Activated CD8-positive, alpha-beta T cell treated with anti-CD3 and anti-CD28 coated beads, Interleukin-2, amount 10 ng/mL, durations not matched to agents 7 days and 5 days (primary cell): ENCODE measurements around the gene RNF151. TPM values are rescaled to one million over a fixed set of nuclear protein-coding genes. Genes with fewer than 3 reads are reported as not detected.
"Not testable (repeated sequence)": the region's sequence is repeated elsewhere in the genome, so short reads cannot be mapped to it uniquely, and the experiment has no call there.

Source experiments
- ATAC-seq: fragments of 150-1000 bp; cut with Tn5 transposase; one replicate; pipeline ENCODE4 v1.10.0; 2021; ENCODE audit warnings: moderate library complexity
- CTCF ChIA-PET: fragments of 350-600 bp; sonication (Branson Sonifier 250); formaldehyde crosslinking; loops from one replicate; lab custom pipeline; 2021; ENCODE audit warnings: antibody characterized with exemption; lab: Charles Lee
- POLR2A ChIA-PET: fragments of 350-600 bp; sonication (Branson Sonifier 250); formaldehyde crosslinking; loops from one replicate; lab custom pipeline; 2021; ENCODE audit warnings: antibody characterized with exemption; lab: Charles Lee
- DNase-seq: peaks from one replicate; pipeline ENCODE4 v3.0.0-alpha.2; 2020
- H3K27ac Mint-ChIP-seq: one replicate; pipeline ENCODE4 v1.8.0; 2021; ENCODE audit warnings: mild to moderate bottlenecking, mixed read lengths
- H3K27me3 Mint-ChIP-seq: one replicate; pipeline ENCODE4 v1.8.0; 2021; ENCODE audit warnings: low read depth, mixed read lengths
- H3K36me3 Mint-ChIP-seq: one replicate; pipeline ENCODE4 v1.8.0; 2021; ENCODE audit warnings: low read depth, mixed read lengths
- H3K4me1 Mint-ChIP-seq: one replicate; pipeline ENCODE4 v1.8.0; 2021; ENCODE audit warnings: low read depth, mixed read lengths
- H3K4me3 Mint-ChIP-seq: one replicate; pipeline ENCODE4 v1.8.0; 2021; ENCODE audit warnings: mild to moderate bottlenecking, mixed read lengths
- H3K9me3 Mint-ChIP-seq: one replicate; pipeline ENCODE4 v1.8.0; 2022; ENCODE audit warnings: mixed read lengths; ENCODE audit not compliant: insufficient read depth
- total RNA-seq, 2 experiments: library from RNA; stranded (reverse); gene quantifications; one replicate each; pipeline ENCODE4 v1.2.3, GENCODE V29; 2021

RNF151 gene
- total RNA-seq, 2 experiments from 2014 or later = not detected

DNA sequence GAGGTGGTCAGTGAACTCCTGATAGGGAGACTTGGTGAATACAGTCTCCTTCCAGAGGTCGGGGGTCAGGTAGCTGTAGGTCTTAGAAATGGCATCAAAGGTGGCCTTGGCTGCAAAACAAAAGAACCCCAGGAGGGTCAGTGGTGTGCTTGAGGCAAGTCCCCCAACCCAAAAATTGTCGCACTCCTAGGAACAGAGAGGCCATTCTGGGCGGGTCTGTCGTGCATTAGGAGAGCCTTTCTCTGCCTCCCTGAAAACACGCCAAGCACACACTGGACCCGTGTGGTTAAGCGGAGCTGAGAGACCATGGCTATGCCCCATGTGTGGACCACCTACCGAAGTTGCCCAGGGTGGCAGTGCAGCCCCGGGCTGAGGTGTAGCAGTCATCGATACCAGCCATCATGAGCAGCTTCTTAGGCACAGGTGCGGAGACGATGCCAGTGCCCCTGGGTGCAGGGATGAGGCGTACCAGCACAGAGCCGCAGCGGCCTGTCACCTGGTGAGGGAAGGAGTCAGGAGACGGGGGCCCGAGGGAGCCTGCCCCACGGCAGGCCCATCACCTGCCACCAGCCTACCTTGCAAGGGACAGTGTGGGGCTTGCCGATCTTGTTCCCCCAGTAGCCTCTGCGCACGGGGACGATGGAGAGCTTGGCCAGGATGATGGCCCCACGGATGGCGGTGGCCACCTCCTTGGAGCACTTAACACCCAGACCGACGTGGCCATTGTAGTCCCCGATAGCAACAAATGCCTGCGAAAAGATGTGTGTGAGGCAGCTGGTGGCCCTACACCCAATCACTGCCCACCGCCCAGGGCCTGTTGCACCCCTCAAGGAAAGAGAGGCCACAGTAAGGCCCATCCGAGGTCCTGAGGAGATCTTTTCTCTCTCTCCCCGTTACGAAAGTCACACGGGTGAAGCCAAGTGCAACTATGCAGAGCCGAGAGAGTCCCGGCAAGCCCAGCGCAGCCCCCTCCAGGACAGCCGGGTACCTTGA is 4.2 kb upstream of the RNF151 start:
- Mint-ChIP-seq H3K27ac (peak overlapping the region; percentile 95), H3K4me3 (peak overlapping the region; percentile 96), H3K36me3 (peaks cover 50% of the 10 kb centered on the region), H3K4me1 (peaks cover 51% of the 10 kb centered on the region)
- ATAC-seq, H3K27me3 Mint-ChIP-seq, H3K9me3 Mint-ChIP-seq, DNase-seq: not testable (repeated sequence)
- ChIA-PET CTCF (interaction anchor here (1.3 kb wide), 1 partner anchor 256 kb away, joined by 4 read pairs; the partner anchor contains the start of gene MAPK8IP3), POLR2A (interaction anchor here (1.1 to 4.3 kb wide), 4 partner anchors 9 to 193 kb away, joined by 3 to 44 read pairs (median 6); partner anchors contain the start of genes SYNGR3, TBL3 and TRAF7)

DNA sequence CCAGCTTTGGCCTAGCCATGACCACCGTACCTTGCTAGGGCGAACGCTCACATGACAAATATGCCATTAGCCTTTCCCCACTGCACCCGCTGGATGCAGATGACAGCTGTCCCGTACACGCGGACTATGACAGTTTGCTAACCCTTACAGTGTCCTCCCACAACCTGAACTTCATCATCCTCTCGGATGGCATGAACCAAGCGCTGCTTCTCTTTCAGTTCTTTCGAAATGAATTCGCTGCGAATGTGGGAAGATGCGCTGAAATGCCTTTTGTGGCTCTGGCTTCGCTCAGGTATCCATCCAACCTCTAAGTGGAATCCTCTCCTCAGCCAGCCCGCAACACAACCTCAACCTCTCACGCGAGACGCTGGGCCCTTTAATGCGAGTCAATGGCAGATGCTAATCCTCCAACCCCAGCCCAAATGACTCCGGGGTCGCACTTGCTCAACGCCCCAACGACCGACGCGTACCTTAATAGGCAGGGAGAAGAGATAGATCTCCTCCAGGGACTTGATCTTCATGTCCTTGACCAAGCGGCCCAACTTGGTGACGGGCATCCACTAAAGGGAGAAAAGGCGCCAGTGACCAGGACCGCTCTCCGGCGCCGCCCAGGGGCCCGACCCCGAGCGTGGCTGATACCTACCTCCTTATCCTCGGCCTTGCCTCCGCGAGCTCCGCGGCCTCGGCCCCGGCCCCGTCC is 2.7 kb upstream of the RNF151 start:
- ATAC-seq (peak; percentile 9), DNase-seq (peak; percentile 59)
- Mint-ChIP-seq H3K9me3 (no peaks in the 10 kb centered on the region), H3K4me3 (peak overlapping the region; percentile 96), H3K27me3 (no peaks in the 10 kb centered on the region), H3K27ac (peak overlapping the region; percentile 95), H3K4me1 (peaks cover 49% of the 10 kb centered on the region), H3K36me3 (peaks cover 50% of the 10 kb centered on the region)
- POLR2A ChIA-PET = interaction anchor here (0.6 to 4.3 kb wide), 24 partner anchors 8 to 1375 kb away, joined by 3 to 44 read pairs (median 6); partner anchors contain the start of genes FAHD1, GFER, HAGH and KCTD5
- CTCF ChIA-PET = interaction anchor here (0.6 to 1.9 kb wide), 3 partner anchors 20 to 40 kb away, joined by 3 to 6 read pairs (median 4); partner anchors contain the start of genes GFER and MSRB1

DNA sequence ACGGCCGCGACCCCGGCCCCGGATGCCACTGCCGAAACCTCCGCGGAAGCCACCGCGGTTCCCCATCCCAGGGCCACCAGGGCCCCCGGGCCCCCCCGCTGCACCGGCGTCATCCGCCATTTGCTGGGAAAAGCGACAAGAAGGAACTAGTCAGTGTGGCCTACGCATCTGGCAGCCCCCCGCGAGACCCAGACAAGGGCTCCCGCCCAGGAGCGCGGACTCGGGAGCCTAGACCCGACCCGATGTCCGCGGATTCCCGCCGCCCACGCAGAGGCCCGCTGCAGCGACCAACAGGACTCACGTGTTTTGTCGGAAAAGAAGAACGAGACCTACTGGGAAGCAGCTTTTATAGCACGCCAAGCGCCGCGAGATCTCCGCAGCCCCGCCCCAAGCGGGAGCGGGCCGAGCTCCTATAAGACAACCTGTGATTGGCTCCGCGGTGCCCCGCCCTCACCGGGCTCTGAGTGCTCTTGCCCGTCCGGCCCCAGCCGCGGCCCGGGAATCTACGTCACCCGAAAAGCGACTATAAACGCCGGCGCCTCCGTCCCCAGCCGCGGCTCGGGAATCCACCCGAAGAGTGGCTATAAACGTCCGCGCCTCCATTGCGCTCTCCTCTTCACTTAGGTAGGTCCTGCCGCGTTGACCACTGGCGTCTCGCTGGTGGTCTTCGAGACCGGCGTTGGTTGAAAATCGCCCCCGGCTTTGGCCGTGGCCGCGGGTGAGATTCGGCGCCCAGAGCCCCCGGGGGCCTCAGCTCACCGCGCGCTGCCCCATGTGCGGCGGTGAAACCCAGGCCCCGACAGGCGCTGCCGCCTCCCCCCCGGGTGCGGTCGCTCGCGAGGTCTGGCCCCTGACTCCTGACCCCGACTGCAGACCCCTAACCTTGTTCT is 1.9 kb upstream of the RNF151 start, which contains the start of gene RPS2:
Gene RPS2, minus strand, starts transcription at position 321 of the 890 bp plus-strand sequence. Its CDS starts 201 bp downstream, at position 120.
- ATAC-seq (peak; percentile 83), DNase-seq (peak; percentile 99)
- Mint-ChIP-seq H3K4me3 (peak within 1 kb of the TSS; percentile 96), H3K4me1 (peaks cover 47% of the 10 kb centered on the region), H3K9me3 (no peaks in the 10 kb centered on the region), H3K36me3 (peaks cover 50% of the 10 kb centered on the region), H3K27ac (peak within 1 kb of the TSS; percentile 96), H3K27me3 (no peaks in the 10 kb centered on the region)
- POLR2A ChIA-PET = interaction anchor here (0.6 to 4.3 kb wide), 29 partner anchors 9 to 1376 kb away, joined by 3 to 44 read pairs (median 5); partner anchors contain the start of genes FAHD1, GFER, HAGH and KCTD5
- CTCF ChIA-PET = interaction anchor here (0.6 to 1.9 kb wide), 4 partner anchors 19 to 101 kb away, joined by 3 to 6 read pairs (median 4); partner anchors contain the start of genes GFER and MSRB1

DNA sequence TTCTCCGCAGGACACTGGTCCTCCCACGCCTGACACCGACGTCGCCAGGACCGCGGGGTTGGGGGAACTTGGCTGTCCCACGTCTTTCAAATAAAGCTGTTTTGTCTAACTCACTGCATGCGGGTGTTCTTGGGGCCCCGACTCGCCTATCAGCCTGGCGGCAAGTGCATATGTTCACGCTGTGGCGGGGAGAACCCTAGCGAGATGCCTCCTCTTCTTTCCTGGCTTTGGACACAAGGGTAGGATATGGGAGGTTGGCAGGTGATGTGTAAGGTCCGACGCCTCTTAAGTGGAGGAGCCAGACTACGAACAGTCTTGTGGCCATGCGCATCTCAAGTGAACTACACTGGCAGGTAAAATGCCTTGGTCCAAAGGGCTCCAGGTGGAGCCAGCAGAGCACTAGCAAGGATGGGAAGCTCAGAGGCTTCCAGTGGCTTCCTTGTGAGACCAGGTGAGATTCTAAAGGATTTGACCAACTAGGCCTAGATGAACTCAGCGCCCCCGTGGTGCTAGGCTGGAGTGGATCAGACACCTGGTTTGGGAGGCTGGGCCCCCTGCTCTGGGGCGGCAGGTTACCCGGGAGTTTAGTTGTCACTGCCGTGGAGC is 1.2 kb upstream of the RNF151 start:
- H3K9me3 Mint-ChIP-seq = no peaks in the 10 kb centered on the region
- peaks cover 44% of the 10 kb centered on the region for H3K4me1 Mint-ChIP-seq
- H3K27ac Mint-ChIP-seq = peak overlapping the region; percentile 96
- H3K36me3 Mint-ChIP-seq = peaks cover 46% of the 10 kb centered on the region
- ChIA-PET POLR2A (interaction anchor here (0.6 to 4.3 kb wide), 22 partner anchors 11 to 545 kb away, joined by 3 to 44 read pairs (median 6); partner anchors contain the start of genes FAHD1, GFER, MAPK8IP3 and MLST8), CTCF (interaction anchor here (0.7 to 1.7 kb wide), 4 partner anchors 18 to 102 kb away, joined by 3 to 4 read pairs (median 4); partner anchors contain the start of gene GFER)
- peak overlapping the region; percentile 96 for H3K4me3 Mint-ChIP-seq
- ATAC-seq (peak; percentile 4), DNase-seq (no peak)
- H3K27me3 Mint-ChIP-seq = no peaks in the 10 kb centered on the region

- no peak overlapping the region for H3K27ac Mint-ChIP-seq
- no peak overlapping the region for H3K4me3 Mint-ChIP-seq
- peaks cover 18% of the 10 kb centered on the region for H3K36me3 Mint-ChIP-seq
- ATAC-seq = no peak
- no peaks in the 10 kb centered on the region for H3K27me3 Mint-ChIP-seq
- ChIA-PET CTCF (no interaction called here), POLR2A (no interaction called here)
- H3K9me3 Mint-ChIP-seq = no peaks in the 10 kb centered on the region
- peaks cover 41% of the 10 kb centered on the region for H3K4me1 Mint-ChIP-seq
- DNase-seq = no peak
Measured at GRCh38 chr16:1968146-1968953, 1.7 kb downstream of the RNF151 start.

- ATAC-seq (peak; percentile 92), DNase-seq (peak; percentile 98)
- Mint-ChIP-seq H3K9me3 (no peaks in the 10 kb centered on the region), H3K4me3 (peak within 1 kb of the TSS; percentile 94), H3K4me1 (peaks cover 30% of the 10 kb centered on the region), H3K27me3 (no peaks in the 10 kb centered on the region), H3K36me3 (peaks cover 10% of the 10 kb centered on the region), H3K27ac (peak within 1 kb of the TSS; percentile 97)
- ChIA-PET CTCF (interaction anchor here (0.8 to 1.6 kb wide), 3 partner anchors 11 to 169 kb away, joined by 3 to 5 read pairs (median 4); no protein-coding TSS in a partner anchor), POLR2A (interaction anchor here (0.6 to 3.3 kb wide), 12 partner anchors 9 to 997 kb away, joined by 3 to 19 read pairs (median 5); partner anchors contain the start of genes GFER, MSRB1, NDUFB10 and NOXO1)
Measured at GRCh38 chr16:1971796-1972489, 5.3 kb downstream of the RNF151 start, which contains the start of gene TBL3. Gene TBL3 (plus strand): TSS chr16:1972053. CDS start chr16:1972165, 112 bp downstream.

GRCh38 chr16:1972490-1972877 is 5.8 kb downstream of the RNF151 start:
- no peaks in the 10 kb centered on the region for H3K9me3 Mint-ChIP-seq
- ATAC-seq (peak; percentile 10), DNase-seq (no peak)
- peak overlapping the region; percentile 97 for H3K27ac Mint-ChIP-seq
- peaks cover 10% of the 10 kb centered on the region for H3K36me3 Mint-ChIP-seq
- peaks cover 30% of the 10 kb centered on the region for H3K4me1 Mint-ChIP-seq
- ChIA-PET POLR2A (interaction anchor here (0.6 to 3.3 kb wide), 8 partner anchors 8 to 275 kb away, joined by 3 to 19 read pairs (median 6); partner anchors contain the start of genes GFER, NDUFB10, NOXO1 and TRAF7), CTCF (interaction anchor here (1.3 to 1.6 kb wide), 2 partner anchors 32 to 168 kb away, joined by 4 to 5 read pairs; no protein-coding TSS in a partner anchor)
- H3K4me3 Mint-ChIP-seq = peak overlapping the region; percentile 94
- H3K27me3 Mint-ChIP-seq = no peaks in the 10 kb centered on the region

DNA sequence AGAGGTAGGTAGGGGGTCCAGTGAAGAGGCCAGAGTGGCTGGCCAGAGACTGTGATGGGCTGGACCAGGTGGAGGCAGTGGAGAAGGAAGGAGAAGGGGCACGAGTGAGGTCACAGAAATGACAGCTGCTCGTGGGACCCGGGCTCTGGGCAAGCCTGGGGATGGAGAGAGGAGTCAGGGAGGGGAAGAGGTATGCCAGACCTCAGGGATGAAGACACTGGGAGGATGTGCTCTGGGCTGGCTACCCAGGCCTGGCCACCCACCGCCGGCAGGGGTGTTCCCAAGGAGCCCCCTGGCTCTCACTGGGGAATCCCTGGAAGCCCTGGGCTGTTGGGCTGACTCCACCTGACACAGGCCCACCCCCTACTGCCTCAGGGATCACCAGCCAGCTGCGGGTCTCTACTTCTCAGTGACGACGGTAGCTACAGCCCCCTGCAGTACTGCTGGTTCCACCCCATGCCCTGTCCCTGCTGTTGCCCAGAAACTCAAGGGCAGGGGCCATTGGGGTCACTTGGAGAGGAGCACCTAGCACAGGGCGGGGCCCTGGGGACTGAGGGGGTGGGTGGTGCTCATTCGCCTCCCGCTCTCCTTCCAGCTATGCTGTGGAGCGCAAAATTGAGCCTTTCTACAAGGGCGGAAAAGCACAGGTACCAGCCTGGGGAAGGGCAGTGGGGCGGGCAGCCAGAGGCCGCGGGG is 7.0 kb downstream of the RNF151 start:
- POLR2A ChIA-PET = interaction anchor here (0.6 to 1.3 kb wide), 2 partner anchors 9 to 273 kb away, joined by 3 to 5 read pairs; partner anchors contain the start of gene RPS2
- Mint-ChIP-seq H3K4me1 (peaks cover 30% of the 10 kb centered on the region), H3K27ac (peak overlapping the region; percentile 43), H3K27me3 (no peaks in the 10 kb centered on the region), H3K9me3 (no peaks in the 10 kb centered on the region), H3K36me3 (peaks cover 15% of the 10 kb centered on the region), H3K4me3 (peak overlapping the region; percentile 12)
- no peak for DNase-seq
- CTCF ChIA-PET = no interaction called here
- no peak for ATAC-seq
